Mucosa of descending colon (tissue), 3 donors: Measurements from ENCODE around the gene CRTAP. TPM values are rescaled to one million over a fixed set of nuclear protein-coding genes. Genes with fewer than 3 reads are reported as not detected.

ENCODE experiments used
- ATAC-seq: fragments of 200-7000 bp; cut with Tn5 transposase; one replicate; pipeline ENCODE4 v1.9.1; 2020; ENCODE audit warnings: mild to moderate bottlenecking, moderate library complexity
- DNase-seq, 3 donors: peaks; one replicate each; pipeline ENCODE4 v3.0.0-alpha.2; 2020
- H3K36me3 ChIP-seq: fragments of 200-600 bp; one replicate; pipeline ENCODE4 v1.8.0; 2021; ENCODE audit warnings: low read depth, mild to moderate bottlenecking
- H3K4me1 ChIP-seq: fragments of 200-600 bp; one replicate; pipeline ENCODE4 v1.8.0; 2021; ENCODE audit warnings: low read depth, mild to moderate bottlenecking
- H3K4me3 ChIP-seq: fragments of 200-600 bp; one replicate; pipeline ENCODE4 v1.8.0; 2021; ENCODE audit warnings: mild to moderate bottlenecking
- H3K9me3 ChIP-seq: fragments of 200-600 bp; one replicate; pipeline ENCODE4 v1.8.0; 2021; ENCODE audit warnings: mild to moderate bottlenecking
- intact Hi-C, 2 donors: fragments of 100-400 bp; cut with DNase I in 1 of 2; cut with micrococcal nuclease in 1 of 2; formaldehyde crosslinking; loops; one replicate each; pipeline versions ENCODE4 v1.11.0 to v1.11.1; 2022; cut with DNase I, micrococcal nuclease
- total RNA-seq, 3 donors: library from RNA; stranded (reverse); fragmentation: NEBNext Ultra II Directional in 2 of 3; extraction: Animal tissue kit (Norgen Biotek cat#: 25700) in 2 of 3; gene quantifications; one replicate each; pipeline versions ENCODE4 v1.2.1 to v1.2.4, GENCODE V29; 2021 to 2023
- TF ChIP-seq, protein P1 (sequence below): fragments of 200-600 bp; IDR thresholded peaks from one replicate; pipeline ENCODE4 v1.8.0; 2022; ENCODE audit warnings: antibody characterized with exemption, mild to moderate bottlenecking
- donor health status: DM: no; HTN: no; CAD: no; lungs with moderate emphysema.
- donor health status: DM: no; HTN: no; CAD: no.
- donor health status: DM: no; HTN: yes; CAD: no.

Gene CRTAP
- total RNA-seq, 3 donors from 2014 or later: 55.0 to 269 (median 83.3) TPM

DNA sequence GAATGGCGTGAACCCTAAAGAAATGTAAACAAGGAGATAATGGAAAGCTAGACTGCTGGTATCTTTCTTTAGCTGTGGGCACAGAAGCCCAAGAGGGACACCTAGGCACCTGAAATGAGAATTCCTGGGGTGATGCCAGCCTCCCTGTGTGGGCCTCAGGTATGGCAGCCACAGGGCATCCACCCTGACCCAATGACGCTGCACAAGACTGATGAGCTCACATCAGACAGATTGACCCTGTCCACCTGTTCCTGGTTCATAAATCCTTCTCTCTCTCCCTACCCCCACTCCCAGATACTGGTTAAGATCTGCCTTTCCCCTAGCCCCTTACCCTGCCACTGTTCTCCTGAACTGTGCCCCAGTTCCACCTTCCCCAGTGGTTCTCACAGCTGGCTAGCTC is 18.4 kb upstream of the CRTAP start:
- peaks cover 13% of the 10 kb centered on the region for H3K4me1 ChIP-seq
- no peaks in the 10 kb centered on the region for H3K36me3 ChIP-seq
- intact Hi-C loops: no loop called here
- no peak for DNase-seq
- H3K4me3 ChIP-seq: no peak overlapping the region
- TF ChIP-seq, protein P1, sequence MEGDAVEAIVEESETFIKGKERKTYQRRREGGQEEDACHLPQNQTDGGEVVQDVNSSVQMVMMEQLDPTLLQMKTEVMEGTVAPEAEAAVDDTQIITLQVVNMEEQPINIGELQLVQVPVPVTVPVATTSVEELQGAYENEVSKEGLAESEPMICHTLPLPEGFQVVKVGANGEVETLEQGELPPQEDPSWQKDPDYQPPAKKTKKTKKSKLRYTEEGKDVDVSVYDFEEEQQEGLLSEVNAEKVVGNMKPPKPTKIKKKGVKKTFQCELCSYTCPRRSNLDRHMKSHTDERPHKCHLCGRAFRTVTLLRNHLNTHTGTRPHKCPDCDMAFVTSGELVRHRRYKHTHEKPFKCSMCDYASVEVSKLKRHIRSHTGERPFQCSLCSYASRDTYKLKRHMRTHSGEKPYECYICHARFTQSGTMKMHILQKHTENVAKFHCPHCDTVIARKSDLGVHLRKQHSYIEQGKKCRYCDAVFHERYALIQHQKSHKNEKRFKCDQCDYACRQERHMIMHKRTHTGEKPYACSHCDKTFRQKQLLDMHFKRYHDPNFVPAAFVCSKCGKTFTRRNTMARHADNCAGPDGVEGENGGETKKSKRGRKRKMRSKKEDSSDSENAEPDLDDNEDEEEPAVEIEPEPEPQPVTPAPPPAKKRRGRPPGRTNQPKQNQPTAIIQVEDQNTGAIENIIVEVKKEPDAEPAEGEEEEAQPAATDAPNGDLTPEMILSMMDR: no peak
- ATAC-seq: no peak
- H3K9me3 ChIP-seq: no peaks in the 10 kb centered on the region

- intact Hi-C loops: no loop called here
- DNase-seq (peak; percentile 70 to 83 (median 80)), ATAC-seq (peak; percentile 82)
- Histone ChIP-seq H3K9me3 (no peaks in the 10 kb centered on the region), H3K36me3 (no peaks in the 10 kb centered on the region), H3K4me1 (peaks cover 10% of the 10 kb centered on the region), H3K4me3 (peak overlapping the region; percentile 96)
- TF ChIP-seq, protein P1: no peak
Measured at GRCh38 chr3:33096093-33096868, 17.5 kb upstream of the CRTAP start.

GRCh38 chr3:33099109-33099645 is 14.6 kb upstream of the CRTAP start:
- ATAC-seq: no peak

DNA sequence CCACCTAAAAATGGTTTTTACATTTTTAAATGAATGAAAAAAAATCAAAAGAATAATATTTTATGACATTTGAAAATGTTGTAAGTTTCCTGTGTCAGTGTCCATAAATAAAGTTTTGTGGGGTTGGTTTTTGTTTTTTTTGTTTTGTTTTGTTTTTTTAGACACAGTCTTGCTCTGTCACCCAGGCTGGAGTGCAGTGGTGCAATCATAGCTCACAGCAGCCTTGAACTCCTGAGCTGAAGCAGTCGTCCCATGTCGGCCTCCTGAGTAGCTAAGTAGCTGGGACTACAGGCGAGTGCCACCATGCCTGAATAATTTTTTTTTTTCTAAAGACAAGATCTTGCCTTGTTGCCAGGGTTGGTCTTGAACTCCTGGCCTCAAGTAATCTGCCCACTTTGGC is 14.1 kb upstream of the CRTAP start:
- ATAC-seq (no peak), DNase-seq (no peak)
- intact Hi-C loops: no loop called here
- TF ChIP-seq, protein P1: no peak
- no peaks in the 10 kb centered on the region for H3K36me3 ChIP-seq
- H3K4me1 ChIP-seq: peaks cover 10% of the 10 kb centered on the region
- no peak overlapping the region for H3K4me3 ChIP-seq
- no peaks in the 10 kb centered on the region for H3K9me3 ChIP-seq

More at GRCh38 chr3:33099109-33099645, 14.6 kb upstream of the CRTAP start:
- H3K4me1 ChIP-seq: peaks cover 10% of the 10 kb centered on the region
- no peaks in the 10 kb centered on the region for H3K9me3 ChIP-seq
- TF ChIP-seq, protein P1: no peak
- intact Hi-C loops: no loop called here
- H3K4me3 ChIP-seq: no peak overlapping the region
- DNase-seq: no peak
- no peaks in the 10 kb centered on the region for H3K36me3 ChIP-seq

GRCh38 chr3:33100229-33100628 is 13.6 kb upstream of the CRTAP start:
- no peaks in the 10 kb centered on the region for H3K9me3 ChIP-seq
- H3K4me1 ChIP-seq: peaks cover 10% of the 10 kb centered on the region
- intact Hi-C loops: no loop called here
- no peak overlapping the region for H3K4me3 ChIP-seq
- no peaks in the 10 kb centered on the region for H3K36me3 ChIP-seq
- ATAC-seq (no peak), DNase-seq (no peak)
- TF ChIP-seq, protein P1: no peak
